ENCODE results near the gene RPS27.
"Not testable (repeated sequence)": the region's sequence is repeated elsewhere in the genome, so short reads cannot be mapped to it uniquely, and the experiment has no call there.

RPS27 gene

DNA sequence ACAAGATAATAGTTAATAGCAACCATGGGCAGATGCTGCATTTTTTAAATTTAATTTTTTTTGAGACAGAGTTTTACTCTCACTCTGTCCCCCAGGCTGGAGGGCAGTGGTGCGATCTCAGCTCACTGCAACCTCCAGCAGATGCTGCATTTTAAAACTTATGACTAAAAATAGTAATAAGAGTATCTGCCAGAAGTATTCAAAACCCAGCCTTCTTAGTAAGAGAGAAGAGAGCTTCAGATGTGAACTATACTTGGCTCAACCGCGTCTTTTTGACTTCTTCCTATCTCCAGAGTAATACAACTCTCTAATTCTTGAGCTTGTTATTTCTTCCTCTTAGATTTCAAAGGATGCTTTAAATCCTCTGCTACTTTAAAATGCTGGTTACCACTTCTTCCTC is 4.6 kb downstream of the RPS27 start:
- Histone ChIP-seq H3K9me3 (ENCODE audit: control insufficient read depth, low read depth, low read length) (no peaks in the 10 kb centered on the region), H3K27me3 (ENCODE audit: control insufficient read depth, insufficient read depth, low read length) (no peaks in the 10 kb centered on the region), H3K9ac (ENCODE audit: low read length) (no peak overlapping the region), H3K36me3 (ENCODE audit: control insufficient read depth, low read depth, low read length) (peaks cover 33% of the 10 kb centered on the region), H3K4me1 (ENCODE audit: control insufficient read depth, low read depth, low read length) (peaks cover 9% of the 10 kb centered on the region), H3K4me3 (ENCODE audit: low read length) (no peak overlapping the region), H3K27ac (ENCODE audit: low read length) (no peak overlapping the region)

DNA sequence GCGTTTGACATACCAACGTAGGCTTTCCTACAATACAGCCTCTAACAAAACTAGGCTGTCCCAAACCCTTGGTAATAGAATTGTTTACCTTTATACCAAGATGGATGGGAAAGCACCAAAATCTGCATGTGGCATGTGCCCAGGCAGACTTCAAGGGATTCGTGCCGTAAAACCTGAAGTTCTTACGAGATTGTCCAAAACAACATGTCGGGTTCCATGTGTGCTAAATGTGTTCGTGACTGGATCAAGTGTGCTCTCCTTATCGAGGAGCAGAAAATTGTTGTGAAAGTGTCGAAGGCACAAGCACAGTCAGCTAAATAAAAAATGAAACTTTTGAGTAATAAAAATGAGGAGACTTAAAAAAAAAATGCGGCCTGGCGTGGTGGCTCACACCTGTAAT is 5.1 kb downstream of the RPS27 start:
- Histone ChIP-seq H3K9ac (ENCODE audit: low read length) (no peak overlapping the region), H3K36me3 (ENCODE audit: control insufficient read depth, low read depth, low read length) (peaks cover 33% of the 10 kb centered on the region), H3K4me3 (ENCODE audit: low read length) (no peak overlapping the region), H3K27ac (ENCODE audit: low read length) (no peak overlapping the region), H3K9me3 (ENCODE audit: control insufficient read depth, low read depth, low read length) (no peaks in the 10 kb centered on the region), H3K27me3 (ENCODE audit: control insufficient read depth, insufficient read depth, low read length) (no peaks in the 10 kb centered on the region), H3K4me1 (ENCODE audit: control insufficient read depth, low read depth, low read length) (peaks cover 9% of the 10 kb centered on the region)

DNA sequence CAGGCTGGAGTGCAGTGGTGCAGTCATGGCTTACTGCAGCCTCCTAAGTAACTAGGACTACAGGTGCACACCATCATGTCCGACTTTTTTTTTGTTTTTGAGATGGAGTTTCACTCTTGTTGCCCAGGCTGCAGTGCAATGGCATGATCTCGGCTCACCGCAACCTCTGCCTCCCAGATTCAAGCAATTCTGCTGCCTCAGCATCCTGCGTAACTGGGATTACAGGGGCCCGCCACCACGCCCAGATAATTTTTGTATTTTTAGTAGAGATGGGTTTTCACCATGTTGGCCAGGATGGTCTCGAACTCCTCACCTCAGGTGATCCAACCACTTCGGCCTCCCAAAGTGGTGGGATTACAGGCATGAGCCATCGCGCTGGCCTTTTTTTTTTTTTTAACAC is 6.3 kb downstream of the RPS27 start:
- not testable (repeated sequence) for H3K4me3 ChIP-seq (ENCODE audit: low read length); H3K9ac ChIP-seq (ENCODE audit: low read length); H3K27ac ChIP-seq (ENCODE audit: low read length); H3K9me3 ChIP-seq (ENCODE audit: control insufficient read depth, low read depth, low read length); H3K27me3 ChIP-seq (ENCODE audit: control insufficient read depth, insufficient read depth, low read length); H3K4me1 ChIP-seq (ENCODE audit: control insufficient read depth, low read depth, low read length)
- peaks cover 24% of the 10 kb centered on the region for H3K36me3 ChIP-seq (ENCODE audit: control insufficient read depth, low read depth, low read length)

DNA sequence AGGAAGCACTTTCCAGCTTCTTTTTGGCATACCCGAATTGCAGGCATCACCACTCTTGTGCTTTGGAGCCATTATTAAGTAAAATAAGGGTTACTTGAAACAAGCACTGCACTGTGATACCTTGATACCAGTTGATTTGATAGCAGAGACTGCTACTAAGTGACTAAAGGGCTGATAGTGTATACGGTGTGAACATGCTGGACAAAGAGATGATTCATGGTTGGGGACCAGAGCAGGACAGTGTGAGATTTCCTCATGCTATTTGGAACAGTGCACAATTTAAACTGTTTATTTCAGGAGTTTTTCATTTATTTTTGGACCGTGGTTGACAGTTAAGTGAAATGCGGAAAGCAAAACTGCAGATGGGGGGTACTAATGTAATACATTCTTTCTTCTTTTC is 9.9 kb downstream of the RPS27 start:
- no peak overlapping the region for H3K9ac ChIP-seq (ENCODE audit: low read length)
- H3K27me3 ChIP-seq (ENCODE audit: control insufficient read depth, insufficient read depth, low read length) = no peaks in the 10 kb centered on the region
- H3K4me3 ChIP-seq (ENCODE audit: low read length) = no peak overlapping the region
- H3K27ac ChIP-seq (ENCODE audit: low read length) = no peak overlapping the region
- H3K36me3 ChIP-seq (ENCODE audit: control insufficient read depth, low read depth, low read length) = peaks cover 2% of the 10 kb centered on the region
- H3K4me1 ChIP-seq (ENCODE audit: control insufficient read depth, low read depth, low read length) = no peaks in the 10 kb centered on the region
- no peaks in the 10 kb centered on the region for H3K9me3 ChIP-seq (ENCODE audit: control insufficient read depth, low read depth, low read length)

DNA sequence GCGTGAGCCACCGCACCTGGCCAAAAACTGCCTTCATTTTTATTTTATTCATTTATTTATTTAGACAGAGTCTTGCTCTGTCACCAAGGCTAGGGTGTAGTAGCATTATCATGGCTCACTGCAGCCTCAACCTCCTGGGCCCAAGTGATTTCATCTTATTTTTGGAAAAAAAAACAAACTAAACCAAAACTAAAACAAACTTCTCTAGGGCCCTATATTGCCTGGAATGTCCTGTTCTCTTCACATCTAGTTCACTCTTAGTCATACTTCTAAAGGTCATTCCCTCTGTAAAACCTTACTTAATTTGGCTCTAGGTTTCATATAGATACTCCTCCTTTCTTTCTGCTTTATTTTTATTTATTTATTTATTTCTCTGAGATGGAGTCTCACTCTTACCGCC is 15.6 kb downstream of the RPS27 start:
- H3K27me3 ChIP-seq (ENCODE audit: control insufficient read depth, insufficient read depth, low read length) = no peaks in the 10 kb centered on the region
- no peaks in the 10 kb centered on the region for H3K9me3 ChIP-seq (ENCODE audit: control insufficient read depth, low read depth, low read length)
- H3K4me3 ChIP-seq (ENCODE audit: low read length) = no peak overlapping the region
- no peaks in the 10 kb centered on the region for H3K36me3 ChIP-seq (ENCODE audit: control insufficient read depth, low read depth, low read length)
- H3K27ac ChIP-seq (ENCODE audit: low read length) = no peak overlapping the region
- no peaks in the 10 kb centered on the region for H3K4me1 ChIP-seq (ENCODE audit: control insufficient read depth, low read depth, low read length)
- H3K9ac ChIP-seq (ENCODE audit: low read length) = no peak overlapping the region

DNA sequence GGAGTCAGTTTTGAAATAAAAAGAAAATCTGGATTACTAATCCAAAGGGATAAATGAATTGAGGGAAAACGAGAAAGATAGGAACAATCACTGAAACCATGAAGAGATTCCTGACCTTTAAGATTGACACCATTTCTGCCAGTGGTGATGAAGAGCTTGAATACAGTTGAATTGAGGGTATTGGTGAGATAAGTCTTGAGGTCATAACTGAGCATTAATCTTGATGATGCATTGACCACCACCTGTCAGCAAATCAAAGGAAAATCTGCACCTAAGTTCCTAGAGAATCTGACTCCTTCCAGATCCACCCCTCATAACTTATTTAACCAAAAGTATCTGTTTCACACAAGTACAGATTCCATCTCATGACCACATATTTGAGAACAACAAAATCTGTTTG is 21.6 kb downstream of the RPS27 start:
- Histone ChIP-seq H3K9me3 (ENCODE audit: control insufficient read depth, low read depth, low read length) (no peaks in the 10 kb centered on the region), H3K4me1 (ENCODE audit: control insufficient read depth, low read depth, low read length) (no peaks in the 10 kb centered on the region), H3K36me3 (ENCODE audit: control insufficient read depth, low read depth, low read length) (no peaks in the 10 kb centered on the region), H3K9ac (ENCODE audit: low read length) (no peak overlapping the region), H3K27ac (ENCODE audit: low read length) (no peak overlapping the region), H3K27me3 (ENCODE audit: control insufficient read depth, insufficient read depth, low read length) (no peaks in the 10 kb centered on the region), H3K4me3 (ENCODE audit: low read length) (no peak overlapping the region)

DNA sequence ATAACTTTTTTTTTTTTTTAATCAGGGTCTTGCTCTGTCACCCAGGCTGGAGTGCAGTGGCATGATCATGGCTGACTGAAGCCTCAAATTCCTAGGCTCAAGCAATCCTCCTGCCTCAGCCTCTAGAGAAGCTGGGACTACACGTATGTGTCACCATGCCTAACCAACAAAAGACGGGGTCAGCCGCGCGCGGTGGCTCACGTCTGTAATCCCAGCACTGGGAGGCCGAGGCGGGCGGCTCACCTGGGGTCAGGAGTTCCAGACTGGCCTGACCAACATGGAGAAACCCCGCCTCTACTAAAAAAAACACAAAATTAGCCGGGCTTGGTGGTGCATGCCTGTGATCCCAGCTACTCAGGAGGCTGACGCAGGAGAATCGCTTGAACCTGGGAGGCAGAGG is 22.0 kb downstream of the RPS27 start:
- not testable (repeated sequence) for H3K36me3 ChIP-seq (ENCODE audit: control insufficient read depth, low read depth, low read length); H3K9me3 ChIP-seq (ENCODE audit: control insufficient read depth, low read depth, low read length); H3K27ac ChIP-seq (ENCODE audit: low read length); H3K4me1 ChIP-seq (ENCODE audit: control insufficient read depth, low read depth, low read length); H3K4me3 ChIP-seq (ENCODE audit: low read length); H3K9ac ChIP-seq (ENCODE audit: low read length); H3K27me3 ChIP-seq (ENCODE audit: control insufficient read depth, insufficient read depth, low read length)

DNA sequence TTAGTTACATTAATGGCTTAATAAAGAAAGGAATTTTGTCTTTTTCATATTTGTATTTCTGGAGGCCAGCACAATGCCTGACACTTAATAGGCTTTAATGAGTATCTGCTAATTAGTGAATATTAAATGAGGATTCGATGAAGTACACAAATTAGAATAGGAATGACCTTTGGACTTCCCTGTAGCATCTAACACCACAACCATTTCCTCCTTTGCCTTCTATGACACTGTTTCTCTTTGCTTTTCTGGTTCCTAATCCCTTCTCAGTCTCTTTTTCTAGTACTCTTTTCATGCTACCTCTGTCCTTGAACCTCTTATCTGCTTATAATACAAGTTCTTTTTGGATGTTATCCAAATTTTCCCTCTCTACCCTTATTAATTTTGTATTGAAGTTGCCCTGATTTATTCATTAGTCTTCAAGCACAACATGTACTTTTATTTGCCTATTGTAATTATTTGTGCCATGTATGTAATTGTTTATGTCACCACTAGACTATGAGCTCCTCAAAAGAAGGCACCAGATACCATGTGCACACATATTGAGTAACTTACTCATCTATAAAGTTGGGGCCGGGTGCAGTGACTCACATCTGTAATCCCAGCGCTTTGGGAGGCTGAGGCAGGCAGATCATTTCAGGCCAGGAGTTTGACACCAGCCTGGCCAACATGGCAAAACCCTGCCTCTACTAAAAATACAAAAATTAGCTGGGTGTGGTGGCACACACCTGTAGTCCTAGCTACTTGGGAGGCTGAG is 23.8 kb downstream of the RPS27 start:
- Histone ChIP-seq H3K36me3 (ENCODE audit: control insufficient read depth, low read depth, low read length) (no peaks in the 10 kb centered on the region), H3K4me3 (ENCODE audit: low read length) (no peak overlapping the region)

DNA sequence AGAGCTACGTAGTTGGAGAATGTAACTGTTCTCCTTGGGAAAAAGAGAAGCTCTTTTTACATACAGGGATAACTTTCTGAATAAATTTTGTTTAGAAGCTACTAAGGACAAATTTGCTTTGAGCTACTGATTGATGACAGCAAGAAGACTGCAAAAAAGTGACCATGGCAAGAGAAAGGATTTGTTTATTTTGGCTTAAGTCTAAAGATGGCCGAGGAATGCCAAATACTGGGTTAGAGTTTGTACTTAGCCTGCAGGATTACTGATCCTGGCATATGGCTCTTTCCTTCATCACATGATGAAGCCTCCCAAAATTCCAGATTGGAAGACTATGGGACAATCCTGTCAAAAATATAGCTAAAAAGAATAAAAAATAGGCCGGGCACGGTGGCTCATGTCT is 28.7 kb downstream of the RPS27 start:
- no peaks in the 10 kb centered on the region for H3K27me3 ChIP-seq (ENCODE audit: control insufficient read depth, insufficient read depth, low read length)
- no peak overlapping the region for H3K4me3 ChIP-seq (ENCODE audit: low read length)
- no peaks in the 10 kb centered on the region for H3K4me1 ChIP-seq (ENCODE audit: control insufficient read depth, low read depth, low read length)
- no peaks in the 10 kb centered on the region for H3K9me3 ChIP-seq (ENCODE audit: control insufficient read depth, low read depth, low read length)
- no peaks in the 10 kb centered on the region for H3K36me3 ChIP-seq (ENCODE audit: control insufficient read depth, low read depth, low read length)
- no peak overlapping the region for H3K27ac ChIP-seq (ENCODE audit: low read length)
- H3K9ac ChIP-seq (ENCODE audit: low read length) = no peak overlapping the region

More for the DNA sequence above, 23.8 kb downstream of the RPS27 start:
- H3K4me1 ChIP-seq (ENCODE audit: control insufficient read depth, low read depth, low read length) = no peaks in the 10 kb centered on the region
- no peak overlapping the region for H3K27ac ChIP-seq (ENCODE audit: low read length)
- no peak overlapping the region for H3K9ac ChIP-seq (ENCODE audit: low read length)
- no peaks in the 10 kb centered on the region for H3K9me3 ChIP-seq (ENCODE audit: control insufficient read depth, low read depth, low read length)
- no peaks in the 10 kb centered on the region for H3K27me3 ChIP-seq (ENCODE audit: control insufficient read depth, insufficient read depth, low read length)

DNA sequence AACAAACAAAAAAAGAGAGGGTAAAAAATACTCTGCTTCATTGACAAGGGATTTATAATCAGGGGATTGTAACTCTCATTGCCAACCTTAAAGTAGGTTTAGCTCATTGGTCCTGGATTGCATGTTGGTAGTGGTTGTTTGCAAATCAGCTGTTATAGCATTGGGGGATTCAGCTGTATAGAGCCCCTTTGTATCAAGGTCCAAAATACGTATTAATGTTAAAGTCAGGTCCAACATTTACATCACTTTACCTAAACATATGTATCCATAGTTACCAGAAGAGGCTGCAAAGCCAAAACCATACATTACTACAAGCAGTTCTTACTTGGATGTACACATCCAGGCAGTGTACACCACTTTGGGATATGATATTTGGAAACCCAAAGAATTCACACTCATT is 29.4 kb downstream of the RPS27 start:
- Histone ChIP-seq H3K27me3 (ENCODE audit: control insufficient read depth, insufficient read depth, low read length) (no peaks in the 10 kb centered on the region), H3K27ac (ENCODE audit: low read length) (no peak overlapping the region), H3K36me3 (ENCODE audit: control insufficient read depth, low read depth, low read length) (no peaks in the 10 kb centered on the region), H3K9me3 (ENCODE audit: control insufficient read depth, low read depth, low read length) (no peaks in the 10 kb centered on the region), H3K4me1 (ENCODE audit: control insufficient read depth, low read depth, low read length) (no peaks in the 10 kb centered on the region), H3K9ac (ENCODE audit: low read length) (no peak overlapping the region), H3K4me3 (ENCODE audit: low read length) (no peak overlapping the region)

DNA sequence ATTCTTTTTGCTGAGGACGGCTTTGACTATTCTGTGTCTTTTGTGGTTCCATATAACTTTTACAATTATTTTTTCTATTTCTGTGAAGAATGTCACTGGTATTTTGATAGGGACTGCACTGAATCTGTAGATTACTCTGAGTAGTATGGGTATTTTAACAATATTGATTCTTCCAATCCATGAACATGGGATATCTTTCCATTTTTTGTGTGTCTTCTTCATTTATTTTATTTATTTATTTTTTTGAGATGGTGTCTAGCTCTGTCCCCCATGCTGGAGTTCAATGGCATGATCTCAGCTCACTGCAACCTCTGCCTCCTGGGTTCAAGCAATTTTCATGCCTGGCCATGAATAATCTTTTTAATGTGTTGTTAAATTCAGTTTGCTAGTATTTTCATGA is 43.1 kb downstream of the RPS27 start:
- not testable (repeated sequence) for H3K27me3 ChIP-seq (ENCODE audit: control insufficient read depth, insufficient read depth, low read length); H3K9ac ChIP-seq (ENCODE audit: low read length); H3K4me1 ChIP-seq (ENCODE audit: control insufficient read depth, low read depth, low read length); H3K4me3 ChIP-seq (ENCODE audit: low read length); H3K9me3 ChIP-seq (ENCODE audit: control insufficient read depth, low read depth, low read length); H3K36me3 ChIP-seq (ENCODE audit: control insufficient read depth, low read depth, low read length); H3K27ac ChIP-seq (ENCODE audit: low read length)

All from iPS-18a (cell line).